Ishikawa (cell line): ENCODE measurements around the gene PHC1.

Experiments
- EP300 ChIP-seq: IDR thresholded peaks from 2 replicates; pipeline ENCODE4 v1.6.1; 2012; ENCODE audit warnings: borderline replicate concordance
- TEAD4 ChIP-seq: IDR thresholded peaks from 2 replicates; pipeline ENCODE4 v1.6.1; 2012

DNA sequence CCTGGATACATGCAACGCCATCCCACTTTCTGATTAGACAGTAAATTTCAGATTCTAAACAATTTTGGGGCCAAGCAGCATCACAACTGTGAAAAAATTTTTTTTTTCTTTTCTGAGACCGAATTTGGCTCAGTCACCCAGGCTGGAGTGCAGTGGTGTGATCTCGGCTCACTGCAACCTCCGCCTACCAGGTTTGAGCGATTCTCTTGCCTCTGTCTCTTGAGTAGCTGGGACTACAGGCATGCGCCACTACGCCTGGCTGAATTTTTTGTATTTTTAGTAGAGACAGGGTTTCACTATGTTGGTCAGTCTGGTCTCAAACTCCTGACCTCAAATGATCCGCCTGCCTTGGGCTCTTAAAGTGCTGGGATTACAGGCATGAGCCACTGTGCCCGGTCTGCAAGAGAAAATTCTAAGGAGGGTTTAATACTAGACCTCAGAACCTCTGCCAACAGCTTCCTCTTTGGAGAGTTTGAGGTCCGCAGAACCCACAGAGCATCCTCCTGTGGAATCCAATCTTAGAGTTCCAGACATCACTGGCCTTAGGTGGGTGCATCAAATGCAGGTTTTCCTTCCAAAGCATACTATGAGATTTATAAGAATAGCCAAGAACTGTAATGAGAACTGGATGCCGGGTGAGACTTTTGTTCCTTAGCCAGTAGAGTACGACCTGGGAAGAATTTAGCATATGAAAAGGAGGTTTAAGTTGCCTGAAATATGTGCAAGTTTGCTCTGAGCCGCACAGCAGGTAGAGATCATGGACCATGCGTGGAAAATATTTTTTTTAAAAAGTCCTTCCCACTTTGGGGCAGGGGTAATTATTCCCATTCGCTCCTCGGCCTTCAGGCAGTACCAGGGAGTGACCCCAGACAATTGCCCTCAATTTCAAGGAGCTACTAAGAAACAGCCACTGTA is 7.8 kb upstream of the PHC1 start:
- TF ChIP-seq TEAD4: no peak
- no peak for TF ChIP-seq EP300
